ENCODE data around the gene CLGN.

The CLGN gene

GRCh38 chr4:140372751-140373327 lies 54.6 kb downstream of the CLGN start:
- peak overlapping the region; percentile 65 for H3K9ac ChIP-seq (ENCODE audit: low read length)
- no peaks in the 10 kb centered on the region for H3K36me3 ChIP-seq (ENCODE audit: low read length)
- H2AFZ ChIP-seq (ENCODE audit: low read depth, low read length, severe bottlenecking), result peak overlapping the region; percentile 57
- no peaks in the 10 kb centered on the region for H3F3A ChIP-seq (ENCODE audit: insufficient read depth)
- no peaks in the 10 kb centered on the region for H3K9me3 ChIP-seq (ENCODE audit: insufficient read depth, low read length)
- H3K4me2 ChIP-seq (ENCODE audit: low read depth, low read length, poor library complexity, severe bottlenecking), result peak overlapping the region; percentile 62
- no peaks in the 10 kb centered on the region for H3K9me2 ChIP-seq (replicated peaks; ENCODE audit: insufficient read depth, low read length)
- H3K27ac ChIP-seq (ENCODE audit: low read depth, low read length), result peak overlapping the region; percentile 38; the same call in 1 of the 2 replicates
- TF ChIP-seq, protein P1, sequence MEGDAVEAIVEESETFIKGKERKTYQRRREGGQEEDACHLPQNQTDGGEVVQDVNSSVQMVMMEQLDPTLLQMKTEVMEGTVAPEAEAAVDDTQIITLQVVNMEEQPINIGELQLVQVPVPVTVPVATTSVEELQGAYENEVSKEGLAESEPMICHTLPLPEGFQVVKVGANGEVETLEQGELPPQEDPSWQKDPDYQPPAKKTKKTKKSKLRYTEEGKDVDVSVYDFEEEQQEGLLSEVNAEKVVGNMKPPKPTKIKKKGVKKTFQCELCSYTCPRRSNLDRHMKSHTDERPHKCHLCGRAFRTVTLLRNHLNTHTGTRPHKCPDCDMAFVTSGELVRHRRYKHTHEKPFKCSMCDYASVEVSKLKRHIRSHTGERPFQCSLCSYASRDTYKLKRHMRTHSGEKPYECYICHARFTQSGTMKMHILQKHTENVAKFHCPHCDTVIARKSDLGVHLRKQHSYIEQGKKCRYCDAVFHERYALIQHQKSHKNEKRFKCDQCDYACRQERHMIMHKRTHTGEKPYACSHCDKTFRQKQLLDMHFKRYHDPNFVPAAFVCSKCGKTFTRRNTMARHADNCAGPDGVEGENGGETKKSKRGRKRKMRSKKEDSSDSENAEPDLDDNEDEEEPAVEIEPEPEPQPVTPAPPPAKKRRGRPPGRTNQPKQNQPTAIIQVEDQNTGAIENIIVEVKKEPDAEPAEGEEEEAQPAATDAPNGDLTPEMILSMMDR (IDR thresholded peaks at IDR 0.05; ENCODE audit: insufficient read depth, low read length, poor library complexity, severe bottlenecking), result no peak
- TF ChIP-seq EZH2phosphoT487 (conservative IDR thresholded peaks at IDR 0.05; ENCODE audit: low read length), result no peak
- peaks cover 21% of the 10 kb centered on the region for H3K79me2 ChIP-seq (ENCODE audit: insufficient read depth, low read length)
- H3K27me3 ChIP-seq (ENCODE audit: low read length), result no peaks in the 10 kb centered on the region
- H4K20me1 ChIP-seq (ENCODE audit: low read depth, low read length), result no peaks in the 10 kb centered on the region
- H3K4me3 ChIP-seq (ENCODE audit: insufficient read depth, low read length, poor library complexity, severe bottlenecking), result peak overlapping the region; percentile 61

DNA sequence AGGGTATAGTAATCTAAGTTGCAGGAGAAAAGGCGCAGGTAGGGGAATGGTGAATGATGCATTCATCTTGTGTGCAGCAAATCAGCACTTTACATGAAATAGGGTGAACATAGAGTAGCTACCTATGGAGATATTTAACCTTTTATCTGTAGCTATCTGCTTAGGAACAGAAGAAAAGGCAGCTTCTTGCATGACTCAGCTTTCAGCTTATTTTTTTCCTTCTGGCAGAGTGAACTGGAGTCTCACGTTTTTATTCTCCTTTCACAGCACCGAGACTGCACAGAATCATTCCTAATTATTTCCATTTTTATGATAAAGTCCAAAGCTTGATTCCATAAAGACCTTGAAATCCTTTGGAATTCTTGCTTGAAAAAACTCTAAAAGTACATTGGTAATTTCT lies 58.8 kb downstream of the CLGN start:
- Histone ChIP-seq H3K9ac (ENCODE audit: low read length) (no peak overlapping the region), H3K9me3 (ENCODE audit: insufficient read depth, low read length) (no peaks in the 10 kb centered on the region), H3K27me3 (ENCODE audit: low read length) (no peaks in the 10 kb centered on the region), H3K9me2 (replicated peaks; ENCODE audit: insufficient read depth, low read length) (no peaks in the 10 kb centered on the region), H4K20me1 (ENCODE audit: low read depth, low read length) (no peaks in the 10 kb centered on the region), H3F3A (ENCODE audit: insufficient read depth) (no peaks in the 10 kb centered on the region), H3K36me3 (ENCODE audit: low read length) (no peaks in the 10 kb centered on the region), H3K27ac (ENCODE audit: low read depth, low read length) (no peak overlapping the region), H2AFZ (ENCODE audit: low read depth, low read length, severe bottlenecking) (no peak overlapping the region), H3K79me2 (ENCODE audit: insufficient read depth, low read length) (0 out of 2 replicates have a peak, but pooled peaks cover under 1% of the 10 kb centered on the region), H3K4me2 (ENCODE audit: low read depth, low read length, poor library complexity, severe bottlenecking) (no peak overlapping the region), H3K4me3 (ENCODE audit: insufficient read depth, low read length, poor library complexity, severe bottlenecking) (no peak overlapping the region)
- no peak for TF ChIP-seq EZH2phosphoT487 (conservative IDR thresholded peaks at IDR 0.05; ENCODE audit: low read length)
- TF ChIP-seq, protein P1 (IDR thresholded peaks at IDR 0.05; ENCODE audit: insufficient read depth, low read length, poor library complexity, severe bottlenecking), result no peak

GRCh38 chr4:140367738-140368137 lies 59.7 kb downstream of the CLGN start:
- no peak overlapping the region for H3K4me2 ChIP-seq (ENCODE audit: low read depth, low read length, poor library complexity, severe bottlenecking)
- H3K27ac ChIP-seq (ENCODE audit: low read depth, low read length), result no peak overlapping the region
- no peaks in the 10 kb centered on the region for H3F3A ChIP-seq (ENCODE audit: insufficient read depth)
- no peaks in the 10 kb centered on the region for H3K79me2 ChIP-seq (ENCODE audit: insufficient read depth, low read length)
- H3K36me3 ChIP-seq (ENCODE audit: low read length), result no peaks in the 10 kb centered on the region
- no peaks in the 10 kb centered on the region for H3K27me3 ChIP-seq (ENCODE audit: low read length)
- no peaks in the 10 kb centered on the region for H4K20me1 ChIP-seq (ENCODE audit: low read depth, low read length)
- H3K4me3 ChIP-seq (ENCODE audit: insufficient read depth, low read length, poor library complexity, severe bottlenecking), result no peak overlapping the region
- H3K9ac ChIP-seq (ENCODE audit: low read length), result no peak overlapping the region
- no peaks in the 10 kb centered on the region for H3K9me3 ChIP-seq (ENCODE audit: insufficient read depth, low read length)
- H3K9me2 ChIP-seq (replicated peaks; ENCODE audit: insufficient read depth, low read length), result no peaks in the 10 kb centered on the region
- TF ChIP-seq EZH2phosphoT487 (conservative IDR thresholded peaks at IDR 0.05; ENCODE audit: low read length), result no peak
- TF ChIP-seq, protein P1 (IDR thresholded peaks at IDR 0.05; ENCODE audit: insufficient read depth, low read length, poor library complexity, severe bottlenecking), result no peak
- H2AFZ ChIP-seq (ENCODE audit: low read depth, low read length, severe bottlenecking), result no peak overlapping the region

Data from SU-DHL-6 (cell line).